Transverse colon (tissue), 4 donors: ENCODE measurements around the gene ZNF81. TPM values are rescaled to one million over a fixed set of nuclear protein-coding genes. Genes with fewer than 3 reads are reported as not detected.

ENCODE experiments used
- DNase-seq: peaks from one replicate; pipeline ENCODE4 v3.0.0-alpha.2; 2019
- H3K27ac ChIP-seq, 4 donors: fragments of 200-600 bp; sonication (generic); 2 replicates each; pipeline ENCODE4 v1.5.1; 2016 to 2018; ENCODE audit warnings: inconsistent platforms in 4 of 4
- H3K27me3 ChIP-seq: fragments of 200-600 bp; sonication (generic); 2 replicates; pipeline ENCODE4 v1.5.1; 2017; ENCODE audit warnings: inconsistent platforms
- H3K36me3 ChIP-seq, 4 donors: fragments of 200-600 bp; sonication (generic); 2 replicates each; pipeline ENCODE4 v1.5.1; 2017 to 2019; ENCODE audit warnings: inconsistent platforms in 4 of 4
- H3K4me1 ChIP-seq, 4 donors: fragments of 200-600 bp; sonication (generic); 2 replicates each; pipeline ENCODE4 v1.5.1; 2017 to 2020; ENCODE audit warnings: inconsistent platforms in 4 of 4
- H3K4me3 ChIP-seq, 4 donors: fragments of 200-600 bp; sonication (generic); 1 replicate in 1 of 4; 2 replicates in 3 of 4; pipeline versions ENCODE4 v1.5.1 to v1.6.1; 2017 to 2019; ENCODE audit warnings: inconsistent platforms in 4 of 4
- H3K9me3 ChIP-seq, 2 donors: fragments of 200-600 bp; sonication (generic); 2 replicates each; pipeline ENCODE4 v1.5.1; 2017 to 2019; ENCODE audit warnings: inconsistent platforms in 2 of 2
- CTCF ChIP-seq, 5 experiments: fragments of 200-600 bp in 3 of 5; fragments of 450-650 bp in 2 of 5; sonication (generic) in 3 of 5; IDR thresholded peaks; 1 replicate in 2 of 5; 2 replicates in 3 of 5; pipeline ENCODE4 v1.5.1; 2016 to 2017; ENCODE audit warnings: antibody characterized with exemption in 5 of 5, inconsistent platforms in 3 of 5, mild to moderate bottlenecking in 2 of 5, moderate library complexity in 1 of 5
- EP300 ChIP-seq: sonication (generic); formaldehyde crosslinking; IDR thresholded peaks from one replicate; pipeline ENCODE4 v1.6.1; 2017; ENCODE audit warnings: antibody characterized with exemption, low read depth
- POLR2A ChIP-seq: fragments of 450-650 bp; IDR thresholded peaks from one replicate; pipeline ENCODE4 v1.6.1; 2016; ENCODE audit warnings: antibody characterized with exemption, mild to moderate bottlenecking, moderate library complexity
- POLR2AphosphoS5 ChIP-seq, 3 donors: sonication (generic); formaldehyde crosslinking; IDR thresholded peaks; one replicate each; pipeline ENCODE4 v1.6.1; 2016; ENCODE audit warnings: antibody characterized with exemption in 3 of 3
- WGBS, 2 donors: methylation state at CpG; one replicate each; pipeline ENCODE4 v1.1.5; 2018; ENCODE audit warnings: low coverage in 1 of 2; 5-methylcytosine and 5-hydroxymethylcytosine counted together
- in situ Hi-C, 4 donors: fragments of 200-750 bp; cut with MboI; loops; one replicate each; pipeline versions ENCODE4 v1.15.0 to v1.15.1; 2017; ENCODE audit warnings: low sequenced_read_pairs in 3 of 4, low pct_ligation_motif_present in 1 of 4, low pct_unique_long_range_greater_than_20kb in 1 of 4
- intact Hi-C: fragments of 100-400 bp; cut with DNase I; formaldehyde crosslinking; loops from one replicate; pipeline ENCODE4 v1.15.1; 2023; ENCODE audit warnings: low total_unique reads
- total RNA-seq, 4 donors: library from RNA; depleted of rRNA; stranded (reverse); fragments of >200 nt; gene quantifications; one replicate each; pipeline ENCODE4 v1.1.0, GENCODE V29; 2016

Gene ZNF81
- total RNA-seq, 4 donors from 2014 or later: 7.8 to 11.6 (median 8.7) TPM

GRCh38 chrX:47877327-47877726 lies 40.6 kb downstream of the ZNF81 start:
- no peak overlapping the region for H3K27ac ChIP-seq
- no peaks in the 10 kb centered on the region for H3K9me3 ChIP-seq
- no peak overlapping the region for H3K4me3 ChIP-seq
- intact Hi-C loops (no loop called here), in situ Hi-C loops (no loop called here)
- WGBS, 2 donors: 72% methylated on average over 6 of the region's 6 CpGs; no CpG with 5 or more reads in 1 of the 2 donors
- TF ChIP-seq CTCF (IDR thresholded peaks at IDR 0.05): no peak
- TF ChIP-seq POLR2A: no peak
- TF ChIP-seq POLR2AphosphoS5 (IDR thresholded peaks at IDR 0.05): no peak
- TF ChIP-seq EP300: no peak
- peaks cover 0 to 5% (median 1%) of the 10 kb centered on the region in 4 donors for H3K4me1 ChIP-seq
- no peaks in the 10 kb centered on the region for H3K27me3 ChIP-seq
- H3K36me3 ChIP-seq: no peaks in the 10 kb centered on the region
- DNase-seq: no peak

DNA sequence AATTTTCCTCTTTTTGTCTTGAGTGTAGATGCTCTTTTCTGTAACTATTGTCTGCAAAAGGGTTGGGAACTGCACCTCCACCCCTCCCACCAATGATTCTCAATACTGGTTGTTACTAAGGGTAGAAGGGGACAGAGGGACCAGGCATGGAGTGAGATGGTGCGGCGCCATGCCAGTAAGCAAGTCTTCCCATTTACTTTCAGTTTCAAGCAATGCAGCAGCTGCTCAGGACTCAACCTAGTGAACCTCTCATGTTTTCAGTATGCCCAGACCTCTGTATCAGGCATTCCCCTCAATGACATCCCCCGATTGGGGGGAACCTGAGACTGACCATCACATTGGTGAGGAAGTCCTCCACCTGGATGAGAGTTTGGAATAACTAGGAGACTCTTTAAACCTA lies 41.5 kb downstream of the ZNF81 start:
- in situ Hi-C loops: no loop called here
- DNase-seq: no peak
- Histone ChIP-seq H3K36me3 (no peaks in the 10 kb centered on the region), H3K4me3 (no peak overlapping the region), H3K27ac (no peak overlapping the region), H3K9me3 (no peaks in the 10 kb centered on the region), H3K27me3 (no peaks in the 10 kb centered on the region), H3K4me1 (peaks cover 0 to 5% (median 1%) of the 10 kb centered on the region in 4 donors)
- intact Hi-C loops: no loop called here
- TF ChIP-seq POLR2AphosphoS5 (IDR thresholded peaks at IDR 0.05) (no peak), POLR2A (no peak), EP300 (no peak), CTCF (IDR thresholded peaks at IDR 0.05) (no peak)
- WGBS, 2 donors: 86 to 100% methylated on average over 1 to 3 of the region's 3 CpGs

GRCh38 chrX:47879463-47879862 lies 42.8 kb downstream of the ZNF81 start:
- intact Hi-C loops: no loop called here
- in situ Hi-C loops: no loop called here

DNA sequence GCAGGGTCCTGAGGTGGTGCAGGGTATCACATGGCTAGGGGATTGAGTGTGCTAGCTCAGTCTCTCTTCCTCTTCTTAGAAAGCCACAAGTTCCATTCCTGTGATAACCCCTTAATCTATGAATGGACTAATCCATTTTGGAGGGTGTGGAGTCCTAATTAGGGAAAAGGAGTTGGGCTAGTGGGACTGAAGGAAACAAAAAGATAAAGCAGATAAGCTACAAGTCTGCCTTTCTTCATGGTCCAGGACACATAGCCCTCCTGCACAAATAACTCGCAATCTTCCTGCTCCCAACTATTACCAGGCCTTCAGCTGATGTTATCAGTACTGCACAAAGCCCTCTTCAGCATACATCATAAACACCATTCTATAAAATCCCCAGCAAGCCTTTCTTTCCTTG lies 44.2 kb downstream of the ZNF81 start:
- TF ChIP-seq CTCF (IDR thresholded peaks at IDR 0.05): no peak
- no peaks in the 10 kb centered on the region for H3K9me3 ChIP-seq
- no peak for DNase-seq
- H3K27me3 ChIP-seq: no peaks in the 10 kb centered on the region
- in situ Hi-C loops (no loop called here), intact Hi-C loops (no loop called here)
- no peaks in the 10 kb centered on the region for H3K36me3 ChIP-seq
- no peak overlapping the region for H3K4me3 ChIP-seq
- H3K4me1 ChIP-seq: peaks cover 0 to 2% (median 0%) of the 10 kb centered on the region in 4 donors
- no peak overlapping the region for H3K27ac ChIP-seq
- WGBS, 2 donors: 55% methylated on average over 1 of the region's 1 CpG; no CpG with 5 or more reads in 1 of the 2 donors

More at GRCh38 chrX:47879463-47879862, 42.8 kb downstream of the ZNF81 start:
- H3K4me3 ChIP-seq: no peak overlapping the region
- peaks cover 0 to 5% (median 1%) of the 10 kb centered on the region in 4 donors for H3K4me1 ChIP-seq
- no peak for DNase-seq
- no peaks in the 10 kb centered on the region for H3K9me3 ChIP-seq
- no peaks in the 10 kb centered on the region for H3K36me3 ChIP-seq
- WGBS, 2 donors: 52% methylated on average over 2 of the region's 2 CpGs; no CpG with 5 or more reads in 1 of the 2 donors
- no peak for TF ChIP-seq EP300
- TF ChIP-seq POLR2AphosphoS5 (IDR thresholded peaks at IDR 0.05): no peak
- TF ChIP-seq CTCF (IDR thresholded peaks at IDR 0.05): no peak
- no peak for TF ChIP-seq POLR2A
- peak overlapping the region; percentile 23 to 52 (median 44) for H3K27ac ChIP-seq
- H3K27me3 ChIP-seq: no peaks in the 10 kb centered on the region
